Posterior cingulate gyrus (tissue), 11 donors: ENCODE data around the gene PTPRG.

Experiments
- DNase-seq, 10 donors: peaks; one replicate each; pipeline versions ENCODE4 v3.0.0 to v3.0.0-alpha.2; 2020 to 2021; ENCODE audit warnings: mixed read lengths in 3 of 10
- intact Hi-C: fragments of 100-400 bp; cut with DNase I; formaldehyde crosslinking; loops from one replicate; pipeline ENCODE4 v1.15.1; 2023

PTPRG gene

GRCh38 chr3:62265528-62265927 is 704.2 kb downstream of the PTPRG start:
- intact Hi-C loops: no loop called here
- no peak for DNase-seq

- intact Hi-C loops: no loop called here
These were observed 705.4 kb downstream of the PTPRG start for GRCh38 chr3:62266668-62267283.

GRCh38 chr3:62276658-62277180 is 715.3 kb downstream of the PTPRG start:
- intact Hi-C loops: no loop called here
- no peak for DNase-seq

More at GRCh38 chr3:62266668-62267283, 705.4 kb downstream of the PTPRG start:
- no peak for DNase-seq

- no peak for DNase-seq
- intact Hi-C loops: no loop called here
These were observed 716.1 kb downstream of the PTPRG start for GRCh38 chr3:62277450-62277849.

- intact Hi-C loops: no loop called here
These were observed 716.6 kb downstream of the PTPRG start for GRCh38 chr3:62277986-62278385.

GRCh38 chr3:62281726-62282125 is 720.4 kb downstream of the PTPRG start:
- no peak for DNase-seq
- intact Hi-C loops: no loop called here

More at GRCh38 chr3:62277986-62278385, 716.6 kb downstream of the PTPRG start:
- DNase-seq: no peak

- intact Hi-C loops: no loop called here
- DNase-seq: no peak
These were observed 723.1 kb downstream of the PTPRG start for GRCh38 chr3:62284442-62284841.

GRCh38 chr3:62287392-62287927 is 726.1 kb downstream of the PTPRG start:
- DNase-seq: no peak
- intact Hi-C loops: no loop called here

GRCh38 chr3:62289922-62290321 is 728.6 kb downstream of the PTPRG start:
- intact Hi-C loops: no loop called here
- DNase-seq: no peak

- intact Hi-C loops: no loop called here
These were observed 731.8 kb downstream of the PTPRG start for GRCh38 chr3:62293051-62293780.

GRCh38 chr3:62295571-62295970 is 734.2 kb downstream of the PTPRG start:
- intact Hi-C loops: no loop called here
- DNase-seq: no peak

More at GRCh38 chr3:62293051-62293780, 731.8 kb downstream of the PTPRG start:
- no peak for DNase-seq

GRCh38 chr3:62300617-62301016 is 739.2 kb downstream of the PTPRG start:
- intact Hi-C loops: no loop called here
- no peak for DNase-seq

GRCh38 chr3:62312201-62312600 is 750.8 kb downstream of the PTPRG start:
- intact Hi-C loops: loop anchor here (5.0 kb wide), 1 partner anchor 110 kb away; no protein-coding TSS in a partner anchor
- DNase-seq: no peak

GRCh38 chr3:62316525-62316924 is 755.2 kb downstream of the PTPRG start:
- DNase-seq: no peak
- intact Hi-C loops: no loop called here

- no peak for DNase-seq
- intact Hi-C loops: no loop called here
These were observed 757.0 kb downstream of the PTPRG start for GRCh38 chr3:62318365-62318751.

- intact Hi-C loops: no loop called here
- peak; percentile 73 to 96 (median 83) for DNase-seq
These were observed 757.6 kb downstream of the PTPRG start for GRCh38 chr3:62318752-62319569.

- no peak for DNase-seq
- intact Hi-C loops: no loop called here
These were observed 758.3 kb downstream of the PTPRG start for GRCh38 chr3:62319570-62320243.

- intact Hi-C loops: no loop called here
- DNase-seq: no peak
These were observed 761.9 kb downstream of the PTPRG start for GRCh38 chr3:62323241-62323640.

- no peak for DNase-seq
- intact Hi-C loops: no loop called here
These were observed 764.5 kb downstream of the PTPRG start for GRCh38 chr3:62325896-62326295.

- intact Hi-C loops: no loop called here
- peak in 6 of 10 donors; percentile 22 to 84 (median 54) for DNase-seq
These were observed 768.6 kb downstream of the PTPRG start for GRCh38 chr3:62329971-62330370.
